Trophoblast cell (in vitro differentiated cells and primary cell): ENCODE measurements around the gene OSBPL9.

Experiments used
- DNase-seq, 2 donors: peaks; one replicate each; pipeline ENCODE4 v3.0.0-alpha.2; 2016
- H2AFZ ChIP-seq: 2 replicates; pipeline ENCODE4 v1.6.1; 2013; ENCODE audit warnings: low read length, moderate library complexity, mild to moderate bottlenecking; ENCODE audit not compliant: insufficient read depth, poor library complexity
- H2AK5ac ChIP-seq: 2 replicates; pipeline ENCODE4 v1.6.1; 2013; ENCODE audit warnings: mild to moderate bottlenecking, low read length
- H2BK120ac ChIP-seq: 2 replicates; pipeline ENCODE4 v1.6.1; 2013; ENCODE audit warnings: low read length, mild to moderate bottlenecking, moderate library complexity; ENCODE audit not compliant: insufficient read depth, poor library complexity
- H2BK12ac ChIP-seq: 2 replicates; pipeline ENCODE4 v1.6.1; 2013; ENCODE audit warnings: mild to moderate bottlenecking, low read length, moderate library complexity
- H2BK5ac ChIP-seq: 2 replicates; pipeline ENCODE4 v1.6.1; 2013; ENCODE audit warnings: low read length, low read depth, moderate library complexity, mild to moderate bottlenecking; ENCODE audit not compliant: poor library complexity
- H3K14ac ChIP-seq: 2 replicates; pipeline ENCODE4 v1.6.1; 2013; ENCODE audit warnings: mild to moderate bottlenecking, low read length
- H3K18ac ChIP-seq: 2 replicates; pipeline ENCODE4 v1.6.1; 2013; ENCODE audit warnings: mild to moderate bottlenecking, low read length
- H3K23ac ChIP-seq: 2 replicates; pipeline ENCODE4 v1.6.1; 2013; ENCODE audit warnings: low read length
- H3K27ac ChIP-seq: 2 replicates; pipeline ENCODE4 v1.5.1; 2013; ENCODE audit warnings: low read depth, mild to moderate bottlenecking, inconsistent platforms, low read length, moderate library complexity
- H3K27me3 ChIP-seq: 2 replicates; pipeline ENCODE4 v1.6.1; 2013; ENCODE audit warnings: inconsistent platforms, mild to moderate bottlenecking, low read length, moderate library complexity; ENCODE audit not compliant: insufficient read depth
- H3K36me3 ChIP-seq, 2 experiments: 1 replicate in 1 of 2; 2 replicates in 1 of 2; pipeline ENCODE4 v1.6.1; 2013; ENCODE audit warnings: low read length in 2 of 2, mild to moderate bottlenecking in 2 of 2, moderate library complexity in 1 of 2; ENCODE audit not compliant: insufficient read depth in 2 of 2, control insufficient read depth in 1 of 2
- H3K4ac ChIP-seq: 2 replicates; pipeline ENCODE4 v1.6.1; 2013; ENCODE audit warnings: low read depth, mild to moderate bottlenecking, low read length, moderate library complexity
- H3K4me1 ChIP-seq, 2 experiments: 1 replicate in 1 of 2; 2 replicates in 1 of 2; pipeline ENCODE4 v1.6.1; 2013; ENCODE audit warnings: low read length in 2 of 2, mild to moderate bottlenecking in 2 of 2, moderate library complexity in 1 of 2; ENCODE audit not compliant: insufficient read depth in 2 of 2, control insufficient read depth in 1 of 2
- H3K4me2 ChIP-seq: 2 replicates; pipeline ENCODE4 v1.6.1; 2013; ENCODE audit warnings: inconsistent platforms, mild to moderate bottlenecking, low read length, moderate library complexity
- H3K4me3 ChIP-seq: 2 replicates; pipeline ENCODE4 v1.5.1; 2013; ENCODE audit warnings: mild to moderate bottlenecking, low read depth, low read length, inconsistent platforms
- H3K79me1 ChIP-seq: one replicate; pipeline ENCODE4 v1.6.1; 2013; ENCODE audit warnings: low read length
- H3K79me2 ChIP-seq: 2 replicates; pipeline ENCODE4 v1.6.1; 2013; ENCODE audit warnings: low read length, mild to moderate bottlenecking; ENCODE audit not compliant: control insufficient read depth, insufficient read depth, poor library complexity
- H3K9ac ChIP-seq: 2 replicates; pipeline ENCODE4 v1.6.1; 2013; ENCODE audit warnings: mild to moderate bottlenecking, low read length
- H3K9me3 ChIP-seq: 2 replicates; pipeline ENCODE4 v1.6.1; 2013; ENCODE audit warnings: low read depth, mild to moderate bottlenecking, control low read depth, inconsistent platforms, low read length; ENCODE audit not compliant: insufficient read depth
- H4K12ac ChIP-seq: 2 replicates; pipeline ENCODE4 v1.6.1; 2013; ENCODE audit warnings: low read depth, mild to moderate bottlenecking, low read length, moderate library complexity
- H4K8ac ChIP-seq: 2 replicates; pipeline ENCODE4 v1.6.1; 2013; ENCODE audit warnings: low read depth, mild to moderate bottlenecking, low read length, moderate library complexity
- H4K91ac ChIP-seq: one replicate; pipeline ENCODE4 v1.6.1; 2013; ENCODE audit warnings: low read depth, mild to moderate bottlenecking, low read length, moderate library complexity
- WGBS: extraction: QIAGEN DNeasy Blood & Tissue Kit; methylation state at CpG from one replicate; pipeline ENCODE4 v1.1.7; 2013; ENCODE audit warnings: missing lambda C conversion rate; ENCODE audit not compliant: insufficient read length, insufficient coverage; ENCODE audit errors: extremely low coverage; 5-methylcytosine and 5-hydroxymethylcytosine counted together

The OSBPL9 gene

DNA sequence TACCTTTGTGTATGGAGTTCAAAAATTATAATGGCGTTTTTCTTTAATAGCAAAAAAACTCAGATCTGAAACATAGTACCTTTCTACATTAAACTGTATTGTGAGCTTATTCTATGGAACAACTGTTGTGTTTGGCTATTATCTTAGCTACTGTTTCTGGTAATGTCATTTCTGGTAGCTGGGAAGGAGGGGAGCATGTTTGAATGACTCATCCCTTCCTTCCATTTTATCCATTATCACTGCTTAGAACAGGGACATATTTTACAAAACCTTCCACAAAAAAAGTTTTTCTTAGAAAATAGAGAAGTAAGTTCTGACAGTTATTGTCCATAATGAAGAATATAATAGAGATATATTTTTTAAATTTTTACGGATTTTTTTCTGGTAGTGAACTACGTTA, 133.3 kb downstream of the OSBPL9 start:
- Histone ChIP-seq H3K4me3 (no peak overlapping the region), H2BK120ac (no peak overlapping the region), H3K79me2 (no peaks in the 10 kb centered on the region), H2AK5ac (no peak overlapping the region), H3K4ac (no peak overlapping the region), H3K4me2 (no peak overlapping the region), H3K9me3 (no peaks in the 10 kb centered on the region), H2BK12ac (no peak overlapping the region), H4K91ac (no peak overlapping the region), H2BK5ac (no peak overlapping the region), H3K36me3 (peaks cover 12 to 18% of the 10 kb centered on the region in 2 experiments), H2AFZ (no peak overlapping the region), H3K27ac (no peak overlapping the region), H4K12ac (no peak overlapping the region), H3K27me3 (no peaks in the 10 kb centered on the region), H4K8ac (no peak overlapping the region), H3K23ac (no peak overlapping the region), H3K18ac (no peak overlapping the region), H3K14ac (no peak overlapping the region), H3K9ac (no peak overlapping the region), H3K79me1 (no peaks in the 10 kb centered on the region), H3K4me1 (no peaks in the 10 kb centered on the region)
- DNase-seq = no peak
- WGBS = no CpG with 5 or more reads among the region's 3 CpGs

DNA sequence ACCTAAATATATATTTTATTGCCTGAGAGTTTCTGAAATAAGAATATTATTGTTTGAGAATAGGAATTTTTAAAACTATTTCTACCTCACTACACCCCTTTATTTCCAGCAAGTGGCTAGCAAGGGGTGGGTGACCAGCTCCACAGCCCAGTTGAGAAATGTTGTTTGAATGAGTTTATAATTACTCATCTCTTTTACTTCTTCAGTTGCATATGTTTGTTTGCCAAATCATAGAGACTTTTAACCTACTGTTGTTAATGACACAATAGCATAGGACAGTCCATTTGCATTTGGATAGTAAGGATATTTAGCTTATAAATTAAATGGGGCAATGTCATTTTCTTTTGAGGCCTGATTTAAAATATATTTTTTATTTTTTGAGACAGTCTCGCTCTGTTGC, 133.8 kb downstream of the OSBPL9 start:
- Histone ChIP-seq H2BK5ac (no peak overlapping the region), H3K9me3 (no peaks in the 10 kb centered on the region), H3K36me3 (peaks cover 14 to 22% of the 10 kb centered on the region in 2 experiments), H3K79me2 (no peaks in the 10 kb centered on the region), H3K9ac (no peak overlapping the region), H4K8ac (no peak overlapping the region), H4K12ac (no peak overlapping the region), H3K79me1 (no peaks in the 10 kb centered on the region), H3K4me2 (no peak overlapping the region), H4K91ac (no peak overlapping the region), H2AFZ (no peak overlapping the region), H3K14ac (no peak overlapping the region), H3K4me1 (no peaks in the 10 kb centered on the region), H3K18ac (no peak overlapping the region), H2BK12ac (no peak overlapping the region), H3K27ac (no peak overlapping the region), H3K4ac (no peak overlapping the region), H2AK5ac (no peak overlapping the region), H3K23ac (no peak overlapping the region), H3K4me3 (no peak overlapping the region), H2BK120ac (no peak overlapping the region), H3K27me3 (no peaks in the 10 kb centered on the region)
- no peak for DNase-seq
- no CpG with 5 or more reads among the region's 1 CpG for WGBS

DNA sequence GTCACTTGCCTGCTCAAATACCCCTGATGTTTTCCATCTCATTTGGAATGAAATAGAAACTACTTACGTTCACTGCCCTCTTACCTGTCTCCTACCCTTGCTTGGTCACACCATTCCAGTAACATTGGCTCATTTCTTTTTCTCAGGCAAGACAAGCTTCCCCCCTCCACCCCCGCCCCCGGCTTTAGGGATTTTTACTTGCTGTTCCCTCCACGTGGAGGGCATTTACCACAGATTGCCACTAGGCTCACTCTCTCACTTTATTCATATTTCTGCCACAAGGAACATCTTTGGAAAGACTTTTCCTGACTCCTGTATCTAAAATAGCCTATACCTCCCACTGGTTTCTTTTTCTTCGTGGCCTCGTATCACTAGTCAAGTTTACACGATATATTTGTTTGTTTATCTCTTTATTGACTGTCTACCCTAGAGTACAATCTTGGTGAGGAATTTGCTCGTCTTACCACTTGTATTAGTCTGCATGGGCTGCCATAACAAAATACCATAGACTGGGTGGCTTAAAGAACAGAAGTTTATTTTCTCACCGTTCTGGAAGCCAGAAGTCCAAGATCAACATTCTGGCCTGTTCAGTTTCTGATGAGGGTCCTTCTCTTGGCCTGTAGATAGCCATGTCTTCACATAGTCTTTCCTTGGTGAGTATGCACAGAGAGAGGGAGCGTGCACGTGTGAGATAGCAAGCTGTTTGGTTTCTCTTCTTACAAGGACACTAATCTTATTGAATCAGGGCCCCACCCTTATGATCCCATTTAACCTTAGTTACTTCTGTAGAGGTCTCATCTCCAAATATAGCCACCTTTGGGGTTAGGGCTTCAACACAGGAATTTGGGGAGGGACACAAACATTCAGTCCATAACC, 135.4 kb downstream of the OSBPL9 start:
- Histone ChIP-seq H3K36me3 (peaks cover 7 to 19% of the 10 kb centered on the region in 2 experiments), H3K9ac (no peak overlapping the region), H4K12ac (no peak overlapping the region), H3K23ac (no peak overlapping the region), H2AK5ac (no peak overlapping the region), H3K27me3 (no peaks in the 10 kb centered on the region), H2AFZ (no peak overlapping the region), H3K27ac (no peak overlapping the region), H3K79me2 (no peaks in the 10 kb centered on the region), H3K18ac (no peak overlapping the region), H2BK5ac (no peak overlapping the region), H3K4me3 (no peak overlapping the region), H2BK12ac (no peak overlapping the region), H3K4ac (no peak overlapping the region), H3K9me3 (no peaks in the 10 kb centered on the region), H4K8ac (no peak overlapping the region), H2BK120ac (no peak overlapping the region), H3K14ac (no peak overlapping the region), H3K4me2 (no peak overlapping the region), H4K91ac (no peak overlapping the region), H3K79me1 (no peaks in the 10 kb centered on the region), H3K4me1 (no peaks in the 10 kb centered on the region)
- no CpG with 5 or more reads among the region's 11 CpGs for WGBS
- no peak for DNase-seq

- H3K27ac ChIP-seq = no peak overlapping the region
- H3K27me3 ChIP-seq = no peaks in the 10 kb centered on the region
- H3K4ac ChIP-seq = no peak overlapping the region
Observed at GRCh38 chr1:51753969-51754368, 137.1 kb downstream of the OSBPL9 start.

More at GRCh38 chr1:51753969-51754368, 137.1 kb downstream of the OSBPL9 start:
- H3K9me3 ChIP-seq = no peaks in the 10 kb centered on the region
- no peak overlapping the region for H2BK5ac ChIP-seq
- H3K4me3 ChIP-seq = no peak overlapping the region
- no peak overlapping the region for H3K14ac ChIP-seq
- H3K36me3 ChIP-seq = peaks cover 3 to 15% of the 10 kb centered on the region in 2 experiments
- no peak overlapping the region for H2BK12ac ChIP-seq
- no peak overlapping the region for H4K8ac ChIP-seq
- H3K18ac ChIP-seq = no peak overlapping the region
- no peak overlapping the region for H3K23ac ChIP-seq
- H2AFZ ChIP-seq = no peak overlapping the region
- no peak overlapping the region for H2AK5ac ChIP-seq
- H3K4me2 ChIP-seq = no peak overlapping the region
- H2BK120ac ChIP-seq = no peak overlapping the region
- no peaks in the 10 kb centered on the region for H3K79me2 ChIP-seq
- H3K9ac ChIP-seq = no peak overlapping the region
- no peak for DNase-seq
- H4K91ac ChIP-seq = no peak overlapping the region
- H3K4me1 ChIP-seq = no peaks in the 10 kb centered on the region
- H4K12ac ChIP-seq = no peak overlapping the region
- H3K79me1 ChIP-seq = no peaks in the 10 kb centered on the region
